Fibroblast of skin of abdomen (primary cell): ENCODE data around the gene PCDHB5.
"Not testable (repeated sequence)": the region's sequence is repeated elsewhere in the genome, so short reads cannot be mapped to it uniquely, and the experiment has no call there.

Source experiments
- DNase-seq: peaks from one replicate; pipeline ENCODE4 v3.0.0-alpha.2; 2013

PCDHB5 gene

DNA sequence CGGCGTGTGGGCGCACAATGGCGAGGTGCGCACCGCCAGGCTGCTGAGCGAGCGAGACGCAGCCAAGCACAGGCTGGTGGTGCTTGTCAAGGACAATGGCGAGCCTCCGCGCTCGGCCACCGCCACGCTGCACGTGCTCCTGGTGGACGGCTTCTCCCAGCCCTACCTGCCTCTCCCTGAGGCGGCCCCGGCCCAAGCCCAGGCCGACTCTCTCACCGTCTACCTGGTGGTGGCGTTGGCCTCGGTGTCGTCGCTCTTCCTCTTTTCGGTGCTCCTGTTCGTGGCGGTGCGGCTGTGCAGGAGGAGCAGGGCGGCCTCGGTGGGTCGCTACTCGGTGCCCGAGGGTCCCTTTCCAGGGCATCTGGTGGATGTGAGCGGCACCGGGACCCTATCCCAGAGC is 17.1 kb downstream of the PCDHB5 start:
- not testable (repeated sequence) for DNase-seq

- no peak for DNase-seq
These were observed 20.8 kb downstream of the PCDHB5 start for GRCh38 chr5:141155540-141156374.

DNA sequence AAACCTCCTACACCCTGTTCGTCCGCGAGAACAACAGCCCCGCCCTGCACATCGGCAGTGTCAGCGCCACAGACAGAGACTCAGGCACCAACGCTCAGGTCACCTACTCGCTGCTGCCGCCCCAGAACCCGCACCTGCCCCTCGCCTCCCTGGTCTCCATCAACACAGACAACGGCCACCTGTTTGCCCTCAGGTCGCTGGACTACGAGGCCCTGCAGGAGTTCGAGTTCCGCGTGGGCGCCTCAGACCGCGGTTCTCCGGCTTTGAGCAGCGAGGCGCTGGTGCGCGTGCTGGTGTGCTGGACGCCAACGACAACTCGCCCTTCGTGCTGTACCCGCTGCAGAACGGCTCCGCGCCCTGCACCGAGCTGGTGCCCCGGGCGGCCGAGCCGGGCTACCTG is 22.4 kb downstream of the PCDHB5 start:
- not testable (repeated sequence) for DNase-seq

DNA sequence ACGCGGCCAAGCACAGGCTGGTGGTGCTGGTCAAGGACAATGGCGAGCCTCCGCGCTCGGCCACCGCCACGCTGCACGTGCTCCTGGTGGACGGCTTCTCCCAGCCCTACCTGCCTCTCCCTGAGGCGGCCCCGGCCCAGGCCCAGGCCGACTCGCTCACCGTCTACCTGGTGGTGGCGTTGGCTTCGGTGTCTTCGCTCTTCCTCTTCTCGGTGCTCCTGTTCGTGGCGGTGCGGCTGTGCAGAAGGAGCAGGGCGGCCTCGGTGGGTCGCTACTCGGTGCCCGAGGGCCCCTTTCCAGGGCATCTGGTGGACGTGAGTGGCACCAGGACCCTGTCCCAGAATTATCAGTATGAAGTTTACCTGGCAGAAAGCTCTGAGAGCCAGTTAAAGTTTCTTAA is 22.9 kb downstream of the PCDHB5 start:
- DNase-seq = not testable (repeated sequence)

DNA sequence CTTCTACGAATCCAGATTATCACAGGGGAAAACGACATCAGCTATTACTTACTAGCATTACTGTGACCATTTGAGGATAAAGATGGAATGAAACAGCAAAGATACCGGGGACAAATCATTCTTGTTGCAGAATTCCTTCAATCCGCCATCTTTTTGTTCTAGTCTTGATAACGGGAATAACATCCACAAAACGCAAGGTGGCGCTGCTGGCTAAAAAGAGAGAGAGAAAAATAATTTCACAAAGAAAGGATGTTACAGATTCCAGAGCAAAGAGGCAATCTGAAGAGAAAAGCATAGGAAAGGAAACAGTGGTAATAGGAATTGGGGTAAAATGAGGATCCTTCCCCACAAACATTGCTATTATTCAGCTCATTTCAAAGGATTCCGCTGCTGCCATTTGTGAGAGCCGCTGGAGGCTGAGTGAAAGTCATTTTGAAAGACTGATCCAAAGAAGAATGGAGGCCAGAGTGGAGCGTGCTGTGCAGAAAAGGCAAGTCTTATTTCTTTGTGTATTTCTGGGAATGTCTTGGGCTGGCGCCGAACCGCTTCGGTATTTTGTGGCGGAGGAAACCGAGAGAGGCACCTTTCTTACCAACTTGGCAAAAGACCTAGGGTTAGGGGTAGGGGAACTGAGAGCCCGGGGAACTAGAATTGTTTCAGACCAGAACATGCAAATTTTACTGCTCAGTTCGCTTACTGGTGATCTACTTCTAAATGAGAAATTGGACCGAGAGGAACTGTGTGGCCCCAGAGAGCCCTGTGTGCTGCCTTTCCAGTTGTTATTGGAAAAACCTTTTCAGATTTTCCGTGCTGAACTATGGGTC is 37.6 kb downstream of the PCDHB5 start, which contains the start of gene PCDHB7:
TSS of gene PCDHB7 (plus strand) at position 264 of the 824 bp plus-strand sequence. CDS start at position 456, 192 bp downstream.
- peak; percentile 7 for DNase-seq

GRCh38 chr5:141174291-141175104 is 39.5 kb downstream of the PCDHB5 start:
- DNase-seq = not testable (repeated sequence)

- no peak for DNase-seq
These were observed 40.9 kb downstream of the PCDHB5 start for GRCh38 chr5:141175933-141176332.

DNA sequence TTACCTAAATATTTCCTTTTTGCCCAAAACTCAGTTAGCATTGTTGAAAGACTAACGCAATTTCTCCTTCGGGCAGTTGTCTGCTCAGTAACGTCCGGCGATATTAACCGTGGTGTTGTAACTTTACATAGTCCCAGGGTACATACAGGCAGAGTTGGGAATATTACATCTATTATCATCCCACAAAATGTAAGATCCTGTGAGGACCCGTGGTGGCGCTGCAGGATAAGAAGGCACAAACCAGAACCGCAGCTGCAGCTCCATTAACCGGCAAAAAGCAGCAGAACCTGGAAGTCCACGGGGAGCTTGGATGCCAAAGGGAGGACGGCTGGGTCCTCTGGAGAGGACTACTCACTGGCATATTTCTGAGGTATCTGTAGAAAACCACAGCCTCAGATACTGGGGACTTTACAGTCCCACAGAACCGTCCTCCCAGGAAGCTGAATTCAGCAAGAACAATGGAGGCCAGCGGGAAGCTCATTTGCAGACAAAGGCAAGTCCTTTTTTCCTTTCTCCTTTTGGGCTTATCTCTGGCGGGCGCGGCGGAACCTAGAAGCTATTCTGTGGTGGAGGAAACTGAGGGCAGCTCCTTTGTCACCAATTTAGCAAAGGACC is 42.7 kb downstream of the PCDHB5 start, which contains the start of gene PCDHB8:
TSS of gene PCDHB8 (plus strand) at position 214 of the 615 bp plus-strand sequence. CDS start at position 459, 245 bp downstream.
- DNase-seq = not testable (repeated sequence)

DNA sequence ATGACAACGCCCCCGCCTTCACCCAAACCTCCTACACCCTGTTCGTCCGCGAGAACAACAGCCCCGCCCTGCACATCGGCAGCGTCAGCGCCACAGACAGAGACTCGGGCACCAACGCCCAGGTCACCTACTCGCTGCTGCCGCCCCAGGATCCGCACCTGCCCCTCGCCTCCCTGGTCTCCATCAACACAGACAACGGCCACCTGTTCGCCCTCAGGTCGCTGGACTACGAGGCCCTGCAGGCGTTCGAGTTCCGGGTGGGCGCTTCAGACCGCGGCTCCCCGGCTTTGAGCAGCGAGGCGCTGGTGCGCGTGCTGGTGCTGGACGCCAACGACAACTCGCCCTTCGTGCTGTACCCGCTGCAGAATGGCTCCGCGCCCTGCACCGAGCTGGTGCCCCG is 44.4 kb downstream of the PCDHB5 start:
- not testable (repeated sequence) for DNase-seq

DNA sequence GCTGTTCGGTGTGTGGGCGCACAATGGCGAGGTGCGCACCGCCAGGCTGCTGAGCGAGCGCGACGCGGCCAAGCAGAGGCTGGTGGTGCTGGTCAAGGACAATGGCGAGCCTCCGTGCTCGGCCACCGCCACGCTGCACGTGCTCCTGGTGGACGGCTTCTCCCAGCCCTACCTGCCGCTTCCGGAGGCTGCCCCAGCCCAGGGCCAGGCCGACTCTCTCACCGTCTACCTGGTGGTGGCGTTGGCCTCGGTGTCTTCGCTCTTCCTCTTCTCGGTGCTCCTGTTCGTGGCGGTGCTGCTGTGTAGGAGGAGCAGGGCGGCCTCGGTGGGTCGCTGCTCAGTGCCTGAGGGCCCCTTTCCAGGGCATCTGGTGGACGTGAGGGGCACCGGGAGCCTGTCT is 44.9 kb downstream of the PCDHB5 start:
- DNase-seq = not testable (repeated sequence)

DNA sequence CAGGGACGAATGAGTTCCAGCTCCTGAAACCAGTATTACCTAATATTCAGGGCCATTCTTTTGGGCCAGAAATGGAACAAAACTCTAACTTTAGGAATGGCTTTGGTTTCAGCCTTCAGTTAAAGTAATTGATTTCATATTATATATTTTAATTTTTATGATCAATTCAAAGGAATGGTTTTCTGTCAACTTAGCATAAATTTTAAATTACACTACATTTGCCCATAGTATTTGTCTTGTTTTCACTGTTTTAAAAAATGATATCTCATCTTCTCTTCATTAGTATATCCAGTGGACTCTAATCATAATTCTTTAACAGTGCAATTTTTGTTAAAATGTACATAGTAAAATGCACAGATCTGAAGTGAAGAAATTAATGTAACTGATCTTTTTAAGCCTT is 45.3 kb downstream of the PCDHB5 start:
- no peak for DNase-seq

DNA sequence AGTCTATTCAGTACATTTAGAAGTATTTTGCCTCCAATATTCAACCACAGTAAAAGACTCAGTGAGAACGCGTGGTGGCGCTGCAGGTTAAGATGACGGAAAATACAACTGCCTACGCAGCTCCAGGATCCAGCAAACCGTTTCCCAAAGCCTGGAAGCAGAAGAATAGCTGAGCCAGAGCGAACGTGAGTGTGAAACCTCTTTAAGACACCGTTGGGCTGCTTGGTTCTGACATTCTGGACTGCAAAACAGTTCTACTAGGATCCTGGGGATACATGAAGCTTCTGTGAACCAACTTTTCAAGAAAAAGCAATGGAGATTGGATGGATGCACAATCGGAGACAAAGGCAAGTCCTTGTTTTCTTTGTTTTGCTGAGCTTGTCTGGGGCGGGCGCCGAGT is 47.2 kb downstream of the PCDHB5 start, which contains the start of gene PCDHB16:
TSS of gene PCDHB16 (plus strand) at position 140 of the 400 bp plus-strand sequence. CDS start at position 313, 173 bp downstream.
- DNase-seq = peak; percentile 10

DNA sequence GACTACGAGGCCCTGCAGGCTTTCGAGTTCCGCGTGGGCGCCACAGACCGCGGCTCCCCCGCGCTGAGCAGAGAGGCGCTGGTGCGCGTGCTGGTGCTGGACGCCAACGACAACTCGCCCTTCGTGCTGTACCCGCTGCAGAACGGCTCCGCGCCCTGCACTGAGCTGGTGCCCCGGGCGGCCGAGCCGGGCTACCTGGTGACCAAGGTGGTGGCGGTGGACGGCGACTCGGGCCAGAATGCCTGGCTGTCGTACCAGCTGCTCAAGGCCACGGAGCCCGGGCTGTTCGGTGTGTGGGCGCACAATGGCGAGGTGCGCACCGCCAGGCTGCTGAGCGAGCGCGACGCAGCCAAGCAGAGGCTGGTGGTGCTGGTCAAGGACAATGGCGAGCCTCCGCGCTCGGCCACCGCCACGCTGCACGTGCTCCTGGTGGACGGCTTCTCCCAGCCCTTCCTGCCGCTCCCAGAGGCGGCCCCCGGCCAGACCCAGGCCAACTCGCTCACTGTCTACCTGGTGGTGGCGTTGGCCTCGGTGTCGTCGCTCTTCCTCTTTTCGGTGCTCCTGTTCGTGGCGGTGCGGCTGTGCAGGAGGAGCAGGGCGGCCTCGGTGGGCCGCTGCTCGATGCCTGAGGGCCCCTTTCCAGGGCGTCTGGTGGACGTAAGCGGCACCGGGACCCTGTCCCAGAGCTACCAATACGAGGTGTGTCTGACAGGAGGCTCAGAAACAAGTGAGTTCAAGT is 49.3 kb downstream of the PCDHB5 start:
- DNase-seq = not testable (repeated sequence)

GRCh38 chr5:141186897-141187512 is 52.0 kb downstream of the PCDHB5 start, which contains the start of gene PCDHB9:
Gene PCDHB9, plus strand, starts transcription at chr5:141187161. Its CDS starts 158 bp downstream, at chr5:141187319.
- DNase-seq = no peak
